Superior temporal gyrus (tissue), 1 donor: ENCODE measurements around the gene PHOX2A.

ENCODE experiments used
- DNase-seq: peaks from one replicate; pipeline ENCODE4 v3.0.0-alpha.2; 2016; ENCODE audit errors: extremely low spot score

Gene PHOX2A

GRCh38 chr11:72233773-72234513, 10.0 kb downstream of the PHOX2A start:
- no peak for DNase-seq

GRCh38 chr11:72233056-72233772, 10.8 kb downstream of the PHOX2A start:
- DNase-seq = no peak

GRCh38 chr11:72232260-72233055, 11.5 kb downstream of the PHOX2A start:
- DNase-seq = no peak

GRCh38 chr11:72231396-72232259, 12.3 kb downstream of the PHOX2A start:
- no peak for DNase-seq

- DNase-seq = no peak
Measured at GRCh38 chr11:72230764-72231365, 13.1 kb downstream of the PHOX2A start.

- DNase-seq = no peak
Measured at GRCh38 chr11:72229925-72230763, 13.8 kb downstream of the PHOX2A start.

GRCh38 chr11:72229336-72229924, 14.5 kb downstream of the PHOX2A start:
- DNase-seq = no peak

- DNase-seq = no peak
Measured at GRCh38 chr11:72228844-72229231, 15.1 kb downstream of the PHOX2A start.

GRCh38 chr11:72228229-72228843, 15.6 kb downstream of the PHOX2A start:
- DNase-seq = no peak

- DNase-seq = peak; percentile 49
Measured at GRCh38 chr11:72227316-72228228, 16.4 kb downstream of the PHOX2A start.

- DNase-seq = no peak
Measured at GRCh38 chr11:72226701-72227100, 17.3 kb downstream of the PHOX2A start.

- no peak for DNase-seq
Measured at GRCh38 chr11:72225411-72225951, 18.5 kb downstream of the PHOX2A start.

- DNase-seq = no peak
Measured at GRCh38 chr11:72224564-72225410, 19.2 kb downstream of the PHOX2A start, which contains the start of gene INPPL1. INPPL1 (plus strand) TSS chr11:72224767; CDS start chr11:72224985, 218 bp downstream.

- no peak for DNase-seq
Measured at GRCh38 chr11:72223615-72224563, 20.1 kb downstream of the PHOX2A start.

GRCh38 chr11:72222907-72223614, 20.9 kb downstream of the PHOX2A start:
- DNase-seq = peak; percentile 70
